Ishikawa (cell line): Measurements from ENCODE around the gene ACAD8.

Source experiments
- CREB1 ChIP-seq: IDR thresholded peaks from 2 replicates; pipeline ENCODE4 v1.6.1; 2012; ENCODE audit warnings: low read depth
- FOXM1 ChIP-seq: IDR thresholded peaks from 2 replicates; pipeline ENCODE4 v1.6.1; 2012; ENCODE audit warnings: low read depth, borderline replicate concordance
- MAX ChIP-seq: IDR thresholded peaks from 2 replicates; pipeline ENCODE4 v1.6.1; 2012
- NFIC ChIP-seq: IDR thresholded peaks from 2 replicates; pipeline ENCODE4 v1.6.1; 2012
- YY1 ChIP-seq: IDR thresholded peaks from 2 replicates; pipeline ENCODE4 v1.6.1; 2012; ENCODE audit warnings: low read depth
- TF ChIP-seq, protein P1 (sequence below): IDR thresholded peaks from 2 replicates; pipeline ENCODE4 v1.6.1; 2012
- TF ChIP-seq, protein P2 (sequence below): IDR thresholded peaks from 2 replicates; pipeline ENCODE4 v1.6.1; 2012; ENCODE audit warnings: low read depth, mild to moderate bottlenecking

DNA sequence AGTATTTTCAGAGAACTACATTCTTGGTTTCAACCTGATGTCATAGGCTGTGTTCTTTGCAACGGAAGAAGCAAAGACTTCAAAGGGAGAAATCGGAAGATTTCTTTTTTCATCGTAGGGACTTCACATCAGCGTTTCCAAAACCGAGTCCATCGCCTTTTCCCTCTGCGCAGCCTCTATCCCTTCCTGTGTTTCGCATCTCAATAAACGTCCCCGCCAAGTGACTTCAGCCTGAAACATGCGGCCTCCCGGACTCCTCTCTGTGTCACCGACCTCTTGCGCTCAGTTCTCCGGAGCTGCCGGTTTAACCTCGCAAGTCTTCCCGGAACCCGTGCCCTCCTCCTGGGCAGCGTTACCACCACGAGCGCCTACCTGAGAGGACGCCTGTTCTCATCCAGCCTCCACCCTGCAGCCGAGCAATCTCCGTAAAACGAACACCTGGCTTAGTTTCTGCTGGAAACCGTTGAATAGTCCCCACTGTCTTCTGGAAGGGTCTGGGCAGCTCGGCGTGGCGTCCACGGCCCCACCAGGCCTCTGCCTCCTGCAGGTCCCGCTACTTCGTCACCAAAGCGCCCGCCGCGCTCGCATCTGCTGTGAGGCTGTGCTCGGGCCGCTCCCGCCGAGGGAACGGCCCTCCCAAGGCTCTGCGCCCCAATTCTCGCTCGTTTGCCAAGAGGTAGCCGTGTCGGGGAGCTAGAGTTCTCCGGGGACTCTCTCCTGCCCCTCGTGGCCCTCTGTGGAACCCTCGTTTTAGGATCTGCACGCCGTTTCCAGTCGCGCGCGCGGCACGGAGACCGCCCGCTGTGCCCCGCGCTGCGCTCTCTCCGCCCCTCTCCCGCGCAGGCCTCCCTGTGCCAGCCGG is 22.4 kb downstream of the ACAD8 start, which contains the start of gene GLB1L3:
- TF ChIP-seq, protein P1, sequence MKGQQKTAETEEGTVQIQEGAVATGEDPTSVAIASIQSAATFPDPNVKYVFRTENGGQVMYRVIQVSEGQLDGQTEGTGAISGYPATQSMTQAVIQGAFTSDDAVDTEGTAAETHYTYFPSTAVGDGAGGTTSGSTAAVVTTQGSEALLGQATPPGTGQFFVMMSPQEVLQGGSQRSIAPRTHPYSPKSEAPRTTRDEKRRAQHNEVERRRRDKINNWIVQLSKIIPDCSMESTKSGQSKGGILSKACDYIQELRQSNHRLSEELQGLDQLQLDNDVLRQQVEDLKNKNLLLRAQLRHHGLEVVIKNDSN = no peak
- no peak for TF ChIP-seq CREB1
- no peak for TF ChIP-seq NFIC
- TF ChIP-seq, protein P2, sequence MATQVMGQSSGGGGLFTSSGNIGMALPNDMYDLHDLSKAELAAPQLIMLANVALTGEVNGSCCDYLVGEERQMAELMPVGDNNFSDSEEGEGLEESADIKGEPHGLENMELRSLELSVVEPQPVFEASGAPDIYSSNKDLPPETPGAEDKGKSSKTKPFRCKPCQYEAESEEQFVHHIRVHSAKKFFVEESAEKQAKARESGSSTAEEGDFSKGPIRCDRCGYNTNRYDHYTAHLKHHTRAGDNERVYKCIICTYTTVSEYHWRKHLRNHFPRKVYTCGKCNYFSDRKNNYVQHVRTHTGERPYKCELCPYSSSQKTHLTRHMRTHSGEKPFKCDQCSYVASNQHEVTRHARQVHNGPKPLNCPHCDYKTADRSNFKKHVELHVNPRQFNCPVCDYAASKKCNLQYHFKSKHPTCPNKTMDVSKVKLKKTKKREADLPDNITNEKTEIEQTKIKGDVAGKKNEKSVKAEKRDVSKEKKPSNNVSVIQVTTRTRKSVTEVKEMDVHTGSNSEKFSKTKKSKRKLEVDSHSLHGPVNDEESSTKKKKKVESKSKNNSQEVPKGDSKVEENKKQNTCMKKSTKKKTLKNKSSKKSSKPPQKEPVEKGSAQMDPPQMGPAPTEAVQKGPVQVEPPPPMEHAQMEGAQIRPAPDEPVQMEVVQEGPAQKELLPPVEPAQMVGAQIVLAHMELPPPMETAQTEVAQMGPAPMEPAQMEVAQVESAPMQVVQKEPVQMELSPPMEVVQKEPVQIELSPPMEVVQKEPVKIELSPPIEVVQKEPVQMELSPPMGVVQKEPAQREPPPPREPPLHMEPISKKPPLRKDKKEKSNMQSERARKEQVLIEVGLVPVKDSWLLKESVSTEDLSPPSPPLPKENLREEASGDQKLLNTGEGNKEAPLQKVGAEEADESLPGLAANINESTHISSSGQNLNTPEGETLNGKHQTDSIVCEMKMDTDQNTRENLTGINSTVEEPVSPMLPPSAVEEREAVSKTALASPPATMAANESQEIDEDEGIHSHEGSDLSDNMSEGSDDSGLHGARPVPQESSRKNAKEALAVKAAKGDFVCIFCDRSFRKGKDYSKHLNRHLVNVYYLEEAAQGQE = no peak
- TF ChIP-seq MAX = no peak
- TF ChIP-seq FOXM1 = no peak
- no peak for TF ChIP-seq YY1
